Gastroesophageal sphincter (tissue), 3 donors: Measurements from ENCODE around the gene AP2B1.

ENCODE experiments used
- CTCF ChIP-seq, 4 experiments: fragments of 200-600 bp in 2 of 4; fragments of 450-650 bp in 2 of 4; sonication (generic) in 1 of 4; IDR thresholded peaks; one replicate each; pipeline ENCODE4 v1.5.1; 2017 to 2019; ENCODE audit warnings: antibody characterized with exemption in 4 of 4, mild to moderate bottlenecking in 2 of 4, moderate library complexity in 2 of 4
- EP300 ChIP-seq: sonication (generic); formaldehyde crosslinking; IDR thresholded peaks from one replicate; pipeline ENCODE4 v1.6.1; 2017; ENCODE audit warnings: antibody characterized with exemption, mild to moderate bottlenecking
- POLR2A ChIP-seq, 2 donors: fragments of 450-650 bp; IDR thresholded peaks; one replicate each; pipeline ENCODE4 v1.6.1; 2017; ENCODE audit warnings: antibody characterized with exemption in 2 of 2, mild to moderate bottlenecking in 2 of 2, moderate library complexity in 1 of 2

GRCh38 chr17:35701491-35701890 is 114.4 kb downstream of the AP2B1 start:
- TF ChIP-seq CTCF (IDR thresholded peaks at IDR 0.05): no peak
- TF ChIP-seq EP300: no peak
- no peak for TF ChIP-seq POLR2A (IDR thresholded peaks at IDR 0.05)
